SK-N-SH treated with all-trans-retinoic acid at 6 μM for 48 hours (cell line): ENCODE results near the gene TWNK.

ENCODE experiments used
- ATAC-seq: fragments of 200-7000 bp; cut with Tn5 transposase; 3 replicates; pipeline ENCODE4 v1.9.1; 2020; ENCODE audit warnings: mild to moderate bottlenecking, moderate library complexity
- ARNTL ChIP-seq: fragments of 450-650 bp; formaldehyde crosslinking; IDR thresholded peaks from 2 replicates; pipeline ENCODE4 v1.5.0; 2020; ENCODE audit warnings: low read depth, mild to moderate bottlenecking, moderate library complexity, borderline replicate concordance
- CREB5 ChIP-seq: fragments of 250-450 bp; sonication (Bioruptor Pico); IDR thresholded peaks from 2 replicates; pipeline ENCODE4 v1.5.1; 2020; ENCODE audit warnings: low read depth, mild to moderate bottlenecking, moderate library complexity
- CSDC2 ChIP-seq: fragments of 250-450 bp; sonication (Bioruptor Pico); IDR thresholded peaks from 2 replicates; pipeline ENCODE4 v1.5.0; 2020; ENCODE audit warnings: mild to moderate bottlenecking, moderate library complexity
- CSRNP3 ChIP-seq: fragments of 250-450 bp; sonication (Bioruptor Pico); IDR thresholded peaks from 2 replicates; pipeline ENCODE4 v1.5.1; 2021; ENCODE audit warnings: mild to moderate bottlenecking, moderate library complexity
- ESRRG ChIP-seq: fragments of 250-450 bp; sonication (Bioruptor Pico); IDR thresholded peaks from 2 replicates; pipeline ENCODE4 v1.6.1; 2021; ENCODE audit warnings: mild to moderate bottlenecking
- GLIS3 ChIP-seq: fragments of 250-450 bp; sonication (Bioruptor Pico); IDR thresholded peaks from 2 replicates; pipeline ENCODE4 v1.5.0; 2020; ENCODE audit warnings: mild to moderate bottlenecking, moderate library complexity
- ISL1 ChIP-seq: fragments of 250-450 bp; sonication (Bioruptor Pico); IDR thresholded peaks from 2 replicates; pipeline ENCODE4 v2.1.2; 2022; ENCODE audit warnings: mild to moderate bottlenecking, moderate library complexity
- OSR1 ChIP-seq: fragments of 250-450 bp; sonication (Bioruptor Pico); IDR thresholded peaks from 2 replicates; pipeline ENCODE4 v1.8.0; 2022; ENCODE audit warnings: moderate library complexity, mild to moderate bottlenecking, inconsistent platforms
- PATZ1 ChIP-seq: fragments of 250-450 bp; sonication (Bioruptor Pico); IDR thresholded peaks from 2 replicates; pipeline ENCODE4 v1.8.0; 2020; ENCODE audit warnings: mild to moderate bottlenecking, moderate library complexity, borderline replicate concordance
- POU6F1 ChIP-seq: fragments of 250-450 bp; sonication (Bioruptor Pico); IDR thresholded peaks from 2 replicates; pipeline ENCODE4 v1.8.0; 2021; ENCODE audit warnings: low read depth, mild to moderate bottlenecking, moderate library complexity, borderline replicate concordance
- PPARA ChIP-seq: fragments of 250-450 bp; sonication (Bioruptor Pico); IDR thresholded peaks from 2 replicates; pipeline ENCODE4 v1.5.0; 2020; ENCODE audit warnings: mild to moderate bottlenecking, borderline replicate concordance
- SNAI2 ChIP-seq: fragments of 250-450 bp; sonication (Bioruptor Pico); IDR thresholded peaks from 2 replicates; pipeline ENCODE4 v1.5.0; 2020; ENCODE audit warnings: mild to moderate bottlenecking, moderate library complexity
- TCF4 ChIP-seq: fragments of 250-450 bp; sonication (Bioruptor Pico); IDR thresholded peaks from 2 replicates; pipeline ENCODE4 v1.8.0; 2021; ENCODE audit warnings: mild to moderate bottlenecking, moderate library complexity, borderline replicate concordance
- TOX ChIP-seq: fragments of 250-450 bp; sonication (Bioruptor Pico); IDR thresholded peaks from 2 replicates; pipeline ENCODE4 v1.8.0; 2021; ENCODE audit warnings: mild to moderate bottlenecking, moderate library complexity, borderline replicate concordance
- TSHZ2 ChIP-seq: fragments of 250-450 bp; sonication (Bioruptor Pico); IDR thresholded peaks from 2 replicates; pipeline ENCODE4 v1.5.0; 2020; ENCODE audit warnings: mild to moderate bottlenecking, moderate library complexity
- ZC3H10 ChIP-seq: fragments of 250-450 bp; sonication (Bioruptor Pico); IDR thresholded peaks from 2 replicates; pipeline ENCODE4 v1.5.1; 2021; ENCODE audit warnings: mild to moderate bottlenecking, moderate library complexity
- ZFP3 ChIP-seq: fragments of 250-450 bp; sonication (Bioruptor Pico); IDR thresholded peaks from 2 replicates; pipeline ENCODE4 v1.5.0; 2020; ENCODE audit warnings: mild to moderate bottlenecking, moderate library complexity
- ZFP30 ChIP-seq: fragments of 450-650 bp; formaldehyde crosslinking; IDR thresholded peaks from 2 replicates; pipeline ENCODE4 v1.5.0; 2022; ENCODE audit warnings: mild to moderate bottlenecking, moderate library complexity
- ZNF565 ChIP-seq: fragments of 450-650 bp; formaldehyde crosslinking; conservative IDR thresholded peaks from 2 replicates; pipeline ENCODE4 v1.5.0; 2020; ENCODE audit warnings: low read depth, mild to moderate bottlenecking, moderate library complexity
- ZNF70 ChIP-seq: fragments of 450-650 bp; formaldehyde crosslinking; IDR thresholded peaks from 2 replicates; pipeline ENCODE4 v1.5.0; 2020; ENCODE audit warnings: mild to moderate bottlenecking, moderate library complexity

The TWNK gene

GRCh38 chr10:100978901-100979195 is 8.5 kb upstream of the TWNK start (continued):
- TF ChIP-seq PPARA (CRISPR knock-in tag) (no peak), CSDC2 (CRISPR knock-in tag) (no peak), TCF4 (CRISPR knock-in tag) (no peak), ZFP3 (CRISPR knock-in tag) (no peak), SNAI2 (CRISPR knock-in tag) (no peak), CREB5 (CRISPR knock-in tag) (no peak), POU6F1 (CRISPR knock-in tag) (no peak), ZFP30 (no peak)
- TF ChIP-seq, all 23 proteins: peak for 0

- no peak for ATAC-seq
- TF ChIP-seq ARNTL (CRISPR knock-in tag): no peak
- TF ChIP-seq CREB5 (CRISPR knock-in tag): no peak
- TF ChIP-seq GLIS3 (CRISPR knock-in tag): no peak
- no peak for TF ChIP-seq ZFP3 (CRISPR knock-in tag)
- TF ChIP-seq ZC3H10: no peak
- no peak for TF ChIP-seq TCF4 (CRISPR knock-in tag)
- no peak for TF ChIP-seq SNAI2 (CRISPR knock-in tag)
- TF ChIP-seq ZNF565 (CRISPR knock-in tag): no peak
- TF ChIP-seq POU6F1 (CRISPR knock-in tag): no peak
- no peak for TF ChIP-seq ISL1 (CRISPR knock-in tag)
- TF ChIP-seq PATZ1: no peak
- no peak for TF ChIP-seq ESRRG (CRISPR knock-in tag)
- no peak for TF ChIP-seq ZFP30
- no peak for TF ChIP-seq TSHZ2 (CRISPR knock-in tag)
- no peak for TF ChIP-seq CSRNP3 (CRISPR knock-in tag)
- no peak for TF ChIP-seq ZNF70 (CRISPR knock-in tag)
- TF ChIP-seq PPARA (CRISPR knock-in tag): no peak
- no peak for TF ChIP-seq TOX (CRISPR knock-in tag)
- TF ChIP-seq OSR1 (CRISPR knock-in tag): no peak
These were observed 7.5 kb upstream of the TWNK start for GRCh38 chr10:100979791-100980272.
